SIG-M5 treated with dmso at 0.1 percent for 504 hours (cell line): Measurements from ENCODE around the gene ANAPC15.
"Not testable (repeated sequence)": the region's sequence is repeated elsewhere in the genome, so short reads cannot be mapped to it uniquely, and the experiment has no call there.

Source experiments
- DNase-seq: peaks from one replicate; lab custom pipeline; 2025; ENCODE audit not compliant: unreplicated experiment; lab: John Stamatoyannopoulos, UW

Gene ANAPC15

DNA sequence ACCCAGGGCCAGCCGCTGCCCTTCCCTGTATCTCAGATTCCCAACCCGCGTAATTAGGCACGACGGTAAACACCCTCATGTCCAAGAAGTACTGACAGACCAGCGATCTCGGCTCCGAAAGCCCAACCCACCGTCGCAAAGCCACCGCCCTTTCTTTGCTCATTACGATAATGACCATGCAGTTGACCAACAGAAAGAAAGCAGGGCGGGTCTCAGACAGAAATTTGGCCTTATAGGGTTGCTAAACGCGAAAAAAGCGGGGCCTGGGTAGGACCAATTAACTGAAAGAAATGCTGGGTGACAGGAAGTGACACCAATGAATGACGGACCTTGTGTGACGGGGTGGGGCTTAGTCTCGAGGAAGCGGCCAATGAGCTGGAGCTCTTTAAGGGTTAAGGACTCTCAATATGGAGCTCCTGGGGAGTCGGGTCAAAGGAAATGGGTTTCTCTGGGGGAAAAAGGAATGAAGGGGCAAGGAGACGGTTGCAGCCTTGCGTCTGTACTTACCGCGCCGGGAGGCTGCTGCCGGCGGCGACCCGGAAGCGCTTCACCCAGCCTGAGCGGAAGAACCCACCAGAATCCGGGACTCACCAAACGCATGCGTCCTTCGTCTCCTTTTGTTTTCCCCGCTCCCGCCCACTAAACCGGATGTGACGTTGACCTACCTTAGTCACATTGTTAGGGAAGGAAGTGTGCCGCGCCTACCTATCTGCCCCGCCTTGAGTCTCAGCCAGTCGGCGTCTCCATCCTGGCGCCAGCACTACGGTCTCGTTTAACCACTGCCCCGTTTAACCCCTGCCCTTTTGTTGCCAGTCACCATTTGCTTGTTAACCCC lies at the start of gene ANAPC15:
Gene ANAPC15 (minus strand): TSS at position 553 of the 835 bp plus-strand sequence. CDS start 1,419 bp downstream, outside the sequence.
- peak; percentile 99 for DNase-seq

DNA sequence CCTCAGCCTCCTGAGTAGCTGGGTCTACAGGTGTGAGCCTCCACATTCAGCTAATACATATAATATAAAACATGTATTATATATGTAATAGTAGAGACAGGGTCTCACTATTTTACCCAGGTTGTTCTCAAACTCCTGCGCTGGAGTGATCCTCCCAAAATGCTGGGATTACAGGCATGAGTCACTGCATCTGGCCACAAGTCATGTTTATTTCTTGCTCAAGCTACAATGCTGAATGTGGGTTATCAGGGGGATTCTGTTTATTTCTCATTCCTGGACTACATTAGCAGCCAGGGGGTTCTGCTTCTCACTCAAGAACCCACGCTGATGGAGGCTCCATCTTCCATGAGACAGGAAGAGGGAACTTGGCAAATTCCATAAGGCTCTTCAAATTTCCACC lies 47.8 kb upstream of the ANAPC15 start:
- DNase-seq = no peak

DNA sequence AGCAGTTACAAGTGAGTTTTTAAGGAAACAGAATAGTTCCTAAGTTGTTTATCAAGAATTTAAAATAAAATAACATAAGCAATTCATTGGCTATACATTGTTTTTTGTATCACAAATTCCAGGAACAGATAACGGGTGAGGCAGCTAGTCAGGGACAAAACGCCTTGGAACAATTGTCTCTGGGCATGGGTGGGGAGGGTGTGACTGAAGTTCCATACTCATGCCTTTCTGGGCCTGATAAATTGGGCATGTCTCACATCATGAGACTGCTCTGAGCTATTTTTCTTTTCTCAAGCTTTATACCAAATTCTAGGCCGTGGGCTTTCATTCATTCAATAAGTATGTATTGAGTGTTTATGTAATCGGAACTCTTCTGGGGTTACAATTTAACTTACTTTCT lies 44.6 kb upstream of the ANAPC15 start:
- no peak for DNase-seq

DNA sequence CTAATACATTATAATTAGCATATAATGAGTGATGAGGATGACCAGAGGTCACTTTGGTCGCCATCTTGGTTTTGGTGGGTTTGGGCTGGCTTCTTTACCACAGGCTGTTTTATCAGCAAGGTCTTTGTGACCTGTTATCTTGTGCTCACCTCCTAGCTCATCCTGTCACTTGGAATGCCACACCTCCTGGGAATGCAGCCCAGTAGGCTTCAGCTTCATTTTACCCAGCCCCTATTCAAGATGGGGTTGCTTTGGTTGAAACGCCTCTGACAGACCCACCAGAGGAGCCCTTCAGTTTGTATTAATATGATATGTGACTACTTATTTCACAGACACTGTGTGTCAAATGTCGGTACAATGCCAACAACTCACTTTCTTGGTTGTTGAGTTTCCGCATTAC lies 43.3 kb upstream of the ANAPC15 start:
- DNase-seq = no peak

DNA sequence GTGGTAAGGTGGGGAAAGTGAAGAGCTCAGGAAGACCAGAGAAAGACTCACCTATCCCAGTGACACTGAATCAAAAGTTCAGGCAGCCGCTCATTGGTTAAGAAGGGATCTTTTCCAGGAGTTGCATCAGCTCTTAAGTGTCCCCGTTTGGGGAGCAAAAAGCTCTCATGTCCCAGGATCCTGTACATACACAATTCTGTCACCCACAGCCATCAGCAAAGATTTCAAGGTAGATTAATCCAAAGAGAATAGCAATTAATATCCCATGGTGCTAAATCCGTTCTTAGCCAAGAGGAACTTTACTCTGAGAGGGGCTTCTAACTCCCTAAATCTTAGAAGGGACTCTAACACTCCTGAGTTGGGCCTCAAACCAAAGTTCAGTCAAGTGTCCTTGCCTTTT lies 42.3 kb upstream of the ANAPC15 start:
- DNase-seq = no peak

DNA sequence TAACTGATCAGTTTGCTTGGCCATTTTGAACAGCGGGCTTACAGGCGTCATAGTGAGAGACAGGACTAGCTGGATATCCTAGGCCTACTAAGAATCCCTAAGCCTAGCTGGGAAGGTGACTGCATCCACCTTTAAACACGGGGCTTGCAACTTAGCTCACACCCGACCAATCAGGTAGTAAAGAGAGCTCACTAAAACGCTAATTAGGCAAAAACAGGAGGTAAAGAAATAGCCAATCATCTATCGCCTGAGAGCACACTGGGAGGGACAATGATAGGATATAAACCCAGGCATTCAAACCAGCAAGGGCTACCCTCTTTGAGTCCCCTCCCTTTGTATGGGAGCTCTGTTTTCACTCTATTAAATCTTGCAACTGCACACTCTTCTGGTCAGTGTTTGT lies 41.4 kb upstream of the ANAPC15 start:
- DNase-seq = not testable (repeated sequence)

DNA sequence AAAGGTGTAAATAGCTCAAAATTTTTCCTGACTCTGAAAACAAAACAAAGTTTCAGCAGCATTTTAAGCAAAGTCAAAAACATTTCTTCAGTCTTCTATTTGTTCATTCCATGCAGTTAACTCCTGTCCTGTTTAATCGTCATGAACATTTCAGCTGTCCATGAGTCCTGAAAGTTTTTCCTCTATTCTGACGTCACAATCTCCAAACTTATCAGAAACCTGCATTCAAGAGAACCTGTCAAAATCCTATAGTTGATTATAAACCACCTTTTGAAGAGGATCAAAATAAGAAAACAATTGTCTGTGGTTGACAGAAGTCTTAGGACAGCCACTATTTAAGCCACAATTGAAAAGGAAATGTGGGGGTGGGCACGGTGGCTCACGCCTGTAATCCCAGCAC lies 38.4 kb upstream of the ANAPC15 start:
- DNase-seq = no peak

DNA sequence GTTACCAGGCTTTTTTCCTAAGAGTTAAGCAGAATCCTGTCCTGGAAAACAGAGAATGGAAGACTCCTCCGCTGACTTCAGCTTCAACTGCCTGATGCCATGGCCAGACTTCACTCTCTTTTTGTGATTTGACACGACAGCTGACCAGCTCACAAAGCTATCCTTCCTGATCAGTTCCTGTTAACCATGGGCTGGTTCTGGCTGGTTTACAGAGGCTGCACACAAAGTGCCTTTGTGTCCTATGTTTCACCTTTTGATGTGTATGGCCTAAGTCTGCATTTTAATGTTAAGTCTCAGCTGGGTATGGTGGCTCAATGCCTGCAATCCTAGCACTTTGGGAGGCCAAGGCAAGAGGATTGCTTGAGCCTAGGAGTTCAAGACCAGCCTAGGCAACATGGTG lies 34.1 kb upstream of the ANAPC15 start:
- DNase-seq = no peak

DNA sequence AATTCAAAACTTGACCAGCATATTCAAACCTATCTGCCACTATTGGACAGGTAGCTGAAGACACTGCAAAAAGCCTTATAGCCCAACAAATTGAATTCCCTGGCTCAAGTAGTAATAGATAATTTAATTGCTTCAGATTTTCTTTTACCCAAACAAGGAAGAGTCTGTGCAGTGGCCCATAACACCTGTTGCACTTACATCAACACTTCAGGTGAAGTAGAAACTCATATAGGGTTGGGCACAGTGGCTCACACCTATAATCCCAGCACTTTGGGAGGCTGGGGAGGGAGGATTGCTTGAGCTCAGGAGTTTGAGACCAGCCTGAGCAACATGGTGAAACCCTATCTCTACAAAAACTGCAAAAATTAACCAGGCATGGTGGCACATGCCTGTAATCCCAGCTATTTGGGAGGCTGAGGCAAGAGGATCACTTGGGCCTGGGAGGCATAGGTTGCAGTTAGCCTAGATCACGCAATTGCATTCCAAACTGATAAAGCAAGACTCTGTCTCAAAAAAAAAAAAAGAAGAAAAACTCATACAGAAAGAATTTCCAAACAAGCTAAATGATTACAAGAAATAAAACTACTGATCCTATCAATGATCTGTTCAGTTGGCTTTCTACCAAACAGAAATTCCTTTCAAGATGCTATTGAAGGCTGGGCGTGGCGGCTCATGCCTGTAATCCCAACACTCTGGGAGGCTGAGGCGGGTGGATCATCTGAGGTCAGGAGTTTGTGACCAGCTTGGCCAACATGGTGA lies 32.5 kb upstream of the ANAPC15 start:
- no peak for DNase-seq

DNA sequence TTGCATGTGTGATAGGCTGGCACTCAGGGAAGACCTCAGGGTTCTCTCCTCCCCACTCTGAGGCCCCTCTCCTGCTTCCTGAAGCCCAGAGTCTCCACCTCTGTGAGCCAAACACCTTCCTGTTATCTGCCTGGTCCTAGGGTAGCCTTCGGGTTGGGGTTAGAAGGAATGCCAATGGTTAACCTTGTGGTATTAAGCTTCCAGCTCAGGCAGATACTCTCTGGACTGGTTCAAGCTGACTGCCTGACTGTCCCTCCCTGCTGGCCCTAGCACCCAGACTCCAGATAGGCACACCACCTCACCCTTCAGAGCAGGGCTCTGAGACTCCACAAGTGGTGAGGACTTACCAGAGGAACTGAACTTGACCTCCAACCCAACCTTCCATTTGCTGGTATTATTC lies 30.0 kb upstream of the ANAPC15 start:
- not testable (repeated sequence) for DNase-seq

DNA sequence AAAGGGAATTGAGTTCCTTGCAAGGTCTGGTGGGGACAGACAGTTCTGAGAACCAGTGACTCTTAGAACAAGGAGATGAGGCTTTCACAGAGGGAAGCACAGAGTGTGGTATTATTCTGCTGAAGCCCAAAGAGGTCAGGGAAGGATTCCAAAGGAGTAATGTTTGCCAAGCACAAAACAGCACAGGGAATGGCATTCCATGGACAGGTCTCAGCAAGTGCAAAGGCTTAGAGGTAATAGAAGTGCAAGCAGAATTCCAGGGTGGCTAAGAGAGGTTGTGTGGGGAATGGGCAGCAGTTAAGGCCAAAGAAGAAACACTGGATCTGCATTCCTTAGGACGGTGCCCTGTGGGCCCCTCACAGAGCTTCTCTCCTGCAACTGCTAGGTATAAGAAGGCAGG lies 29.6 kb upstream of the ANAPC15 start:
- DNase-seq = not testable (repeated sequence)

DNA sequence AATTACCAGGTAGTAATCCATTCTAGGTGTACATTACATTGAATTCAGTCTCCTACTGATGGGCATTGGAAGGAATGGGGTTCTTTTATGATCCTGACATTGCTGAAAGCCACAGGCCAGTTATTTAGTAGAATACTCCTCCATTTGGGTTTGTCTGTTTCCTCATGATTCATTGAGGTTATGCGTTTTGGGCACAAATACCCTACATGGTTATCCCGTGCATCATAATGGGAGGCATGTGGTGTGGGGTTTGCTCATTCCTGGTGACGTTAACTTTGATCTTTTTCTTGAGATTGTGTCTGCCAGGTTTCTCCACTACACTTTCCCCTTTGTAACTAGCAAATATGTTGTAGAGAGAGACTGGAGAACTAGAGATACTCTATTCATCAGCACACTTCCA lies 28.6 kb upstream of the ANAPC15 start:
- DNase-seq = no peak

DNA sequence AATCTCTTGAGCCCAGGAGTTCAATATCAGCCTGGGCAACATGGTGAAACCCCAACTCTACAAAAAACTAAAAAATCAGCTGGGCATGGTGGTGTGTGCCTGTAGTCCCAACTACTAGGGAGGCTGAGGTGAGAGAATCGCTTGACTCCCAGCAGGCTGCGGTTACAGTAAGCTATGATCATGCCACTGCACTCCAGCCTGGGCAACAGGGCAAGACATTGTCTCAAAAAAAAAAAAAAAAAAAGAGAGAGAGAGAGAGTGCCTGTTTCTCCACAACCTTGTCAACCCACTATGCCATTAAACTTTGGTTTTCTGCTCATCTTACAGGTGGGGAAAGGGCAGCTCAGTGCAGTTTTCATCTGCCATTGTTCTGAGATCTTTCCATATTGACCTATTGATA lies 28.2 kb upstream of the ANAPC15 start:
- DNase-seq = no peak

DNA sequence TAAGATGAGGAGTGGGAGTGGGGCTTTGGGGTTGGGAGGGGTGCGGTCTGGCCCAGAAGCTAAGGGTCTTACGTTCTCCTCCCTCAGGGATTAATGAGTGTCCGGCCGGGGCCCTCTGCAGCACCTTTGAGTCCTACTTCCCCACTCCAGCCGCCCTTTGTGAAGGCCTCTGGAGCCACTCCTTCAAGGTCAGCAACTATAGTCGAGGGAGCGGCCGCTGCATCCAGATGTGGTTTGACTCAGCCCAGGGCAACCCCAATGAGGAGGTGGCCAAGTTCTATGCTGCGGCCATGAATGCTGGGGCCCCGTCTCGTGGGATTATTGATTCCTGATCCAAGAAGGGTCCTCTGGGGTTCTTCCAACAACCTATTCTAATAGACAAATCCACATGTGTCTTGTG lies 27.0 kb upstream of the ANAPC15 start:
- no peak for DNase-seq

DNA sequence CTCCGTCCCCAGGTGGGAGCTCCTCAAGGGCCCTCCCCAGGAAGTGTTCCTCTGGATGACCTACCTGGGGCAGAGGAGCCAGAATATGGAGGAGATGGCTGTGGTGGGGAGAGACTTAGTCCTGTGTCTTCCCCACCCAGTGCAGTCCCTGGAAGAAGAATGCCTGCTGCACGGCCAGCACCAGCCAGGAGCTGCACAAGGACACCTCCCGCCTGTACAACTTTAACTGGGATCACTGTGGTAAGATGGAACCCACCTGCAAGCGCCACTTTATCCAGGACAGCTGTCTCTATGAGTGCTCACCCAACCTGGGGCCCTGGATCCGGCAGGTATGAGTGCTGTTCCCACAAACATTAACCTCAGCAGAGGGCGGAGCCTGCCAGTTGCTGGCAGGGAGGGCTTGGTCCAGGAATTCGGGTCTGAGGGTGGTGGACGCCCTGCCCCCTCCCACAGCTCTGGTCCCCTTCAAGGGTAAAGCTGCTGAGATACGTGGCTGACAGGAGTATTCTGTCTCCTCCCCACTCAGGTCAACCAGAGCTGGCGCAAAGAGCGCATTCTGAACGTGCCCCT lies 26.4 kb upstream of the ANAPC15 start:
- no peak for DNase-seq

DNA sequence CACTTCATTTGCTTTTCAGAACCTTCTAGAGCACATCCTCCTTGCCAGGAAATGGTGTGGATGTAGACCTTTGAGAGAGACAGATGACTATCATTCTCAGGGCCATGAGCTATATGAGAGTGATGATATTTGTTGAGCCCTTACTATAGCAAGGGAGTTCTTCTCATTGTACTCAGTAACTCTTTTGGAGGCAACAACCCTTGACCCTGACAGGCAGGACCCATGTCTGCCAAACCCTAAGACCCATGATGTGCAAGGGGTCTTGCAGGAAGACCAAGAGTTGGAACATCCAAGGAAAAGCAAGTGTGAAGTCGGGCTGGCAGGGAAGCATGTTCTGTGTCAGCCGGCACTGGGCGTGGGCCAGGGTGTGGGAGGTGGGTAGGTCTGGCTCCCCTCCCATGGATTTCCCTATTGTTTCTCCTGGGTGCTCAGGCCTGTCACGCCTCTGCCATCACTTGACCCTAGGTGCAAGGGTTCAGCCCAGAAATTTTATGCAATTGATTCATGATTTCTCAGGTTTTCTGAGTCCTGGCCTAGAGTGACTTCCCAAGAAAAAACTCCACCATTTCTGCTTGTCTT lies 24.3 kb upstream of the ANAPC15 start:
- DNase-seq = no peak

DNA sequence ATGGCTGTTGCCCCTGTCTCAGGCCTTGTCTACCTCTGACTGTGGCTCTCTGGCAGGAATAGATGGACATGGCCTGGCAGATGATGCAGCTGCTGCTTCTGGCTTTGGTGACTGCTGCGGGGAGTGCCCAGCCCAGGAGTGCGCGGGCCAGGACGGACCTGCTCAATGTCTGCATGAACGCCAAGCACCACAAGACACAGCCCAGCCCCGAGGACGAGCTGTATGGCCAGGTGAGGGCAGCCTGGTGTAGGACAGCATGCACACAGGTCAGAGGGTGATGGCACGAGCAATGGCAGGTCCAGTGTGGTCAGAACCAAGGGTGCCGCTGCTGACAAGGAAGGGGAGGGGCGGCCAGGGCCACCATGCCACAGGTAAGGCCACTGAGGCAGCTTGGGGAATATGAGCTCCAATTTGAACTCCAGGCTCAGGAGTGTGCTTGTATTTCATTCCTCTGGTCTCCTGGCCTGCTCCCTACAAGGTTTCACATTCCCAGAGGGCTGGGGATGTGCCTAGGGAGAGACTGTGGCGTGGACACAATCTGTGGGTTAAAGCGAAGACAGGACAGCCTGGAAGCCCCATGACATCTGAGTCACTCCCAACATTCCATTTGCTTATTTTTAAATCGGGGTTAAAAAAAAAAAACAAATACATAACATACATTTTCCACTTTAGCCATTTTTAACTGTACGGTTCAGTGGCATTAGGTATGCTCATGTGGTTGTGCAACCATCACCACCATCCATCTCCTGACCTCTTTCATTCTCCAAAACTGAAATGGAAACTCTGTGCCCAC lies 23.6 kb upstream of the ANAPC15 start:
- no peak for DNase-seq

DNA sequence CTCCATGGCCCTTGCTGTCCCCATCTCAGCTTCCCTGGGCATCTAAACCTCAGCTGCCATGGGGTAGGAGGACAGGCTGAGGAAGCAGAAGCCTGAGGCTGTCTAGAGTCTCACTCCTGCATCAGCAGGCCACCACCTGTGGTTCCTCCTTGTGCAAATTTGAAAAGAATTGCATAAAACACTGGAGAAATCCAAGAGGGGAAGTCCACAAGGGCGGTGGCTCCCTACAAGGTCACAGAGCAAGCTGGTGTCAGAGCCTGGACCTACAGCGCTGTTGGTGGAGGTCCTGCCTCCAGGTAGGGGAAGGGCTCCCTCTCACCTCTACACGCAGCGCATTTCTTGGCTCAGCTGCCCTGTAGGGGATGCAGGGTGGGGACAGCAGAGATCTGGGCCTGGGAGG lies 23.0 kb upstream of the ANAPC15 start, which contains the start of gene FOLR3:
Gene FOLR3 (plus strand): TSS at position 253 of the 400 bp plus-strand sequence. CDS start 228 bp downstream, outside the sequence.
- DNase-seq = not testable (repeated sequence)

DNA sequence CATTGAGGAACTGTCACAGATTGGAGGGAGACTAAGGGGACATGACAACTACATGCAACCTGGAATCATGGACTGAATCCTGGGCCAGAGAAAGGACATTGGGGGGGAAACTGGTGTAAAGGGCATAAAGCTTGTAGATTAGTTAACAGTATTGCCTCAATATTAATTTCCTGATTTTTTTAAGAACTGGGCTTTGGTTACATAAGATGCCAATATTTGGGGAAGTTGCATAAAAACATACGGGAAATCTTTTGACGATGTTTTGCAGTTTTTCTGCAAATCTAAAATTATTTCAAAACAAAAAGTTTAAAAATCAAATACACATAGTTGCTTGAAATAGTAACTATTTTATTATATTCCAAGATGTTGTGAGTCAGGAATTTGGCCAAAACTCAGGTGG lies 20.2 kb upstream of the ANAPC15 start:
- DNase-seq = peak; percentile 8

DNA sequence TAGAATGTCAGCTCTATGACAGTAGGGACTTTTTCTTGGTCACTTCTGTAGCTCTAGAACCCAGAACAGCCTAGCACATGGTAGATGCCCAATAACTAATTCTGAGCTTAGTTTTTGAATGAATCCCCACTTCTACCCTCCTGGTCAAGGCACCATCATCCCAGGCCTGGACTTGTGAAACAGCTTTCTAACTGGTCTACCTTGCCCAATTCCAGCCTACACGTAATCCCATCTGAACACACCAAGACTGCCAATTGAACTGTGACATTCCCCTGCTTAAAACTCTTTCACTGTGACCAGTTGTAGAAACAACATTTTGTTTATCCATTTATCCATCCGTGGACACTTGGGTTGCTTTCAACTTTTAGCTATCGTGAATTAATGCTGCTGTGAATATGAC lies 16.9 kb upstream of the ANAPC15 start:
- no peak for DNase-seq

DNA sequence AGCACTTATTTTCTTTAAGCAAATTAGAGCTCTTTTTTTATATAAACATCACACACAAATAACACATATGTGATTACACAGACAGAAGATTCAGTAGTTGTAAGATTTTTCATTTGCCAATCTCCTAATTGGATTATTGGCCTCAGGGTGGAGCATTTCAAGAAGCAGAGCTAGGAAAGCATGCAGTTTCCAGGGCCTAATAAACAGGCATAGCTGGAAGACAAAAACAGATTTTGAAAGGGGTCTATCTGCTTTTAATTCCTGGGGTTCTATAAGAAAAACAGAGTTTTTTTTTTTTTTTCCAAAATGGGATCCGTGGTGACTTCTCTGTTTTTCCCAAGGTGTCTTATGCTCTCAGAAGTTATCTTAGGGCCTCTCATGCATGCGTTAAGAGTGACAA lies 15.4 kb upstream of the ANAPC15 start:
- DNase-seq = no peak
